Left colon (tissue), 2 donors: ENCODE measurements around the gene PACS2. TPM values are rescaled to one million over a fixed set of nuclear protein-coding genes. Genes with fewer than 3 reads are reported as not detected.
"Not testable (repeated sequence)": the region's sequence is repeated elsewhere in the genome, so short reads cannot be mapped to it uniquely, and the experiment has no call there.

ENCODE experiments used
- ATAC-seq: fragments of 200-7000 bp; cut with Tn5 transposase; one replicate; pipeline ENCODE4 v1.9.1; 2020; ENCODE audit warnings: mild to moderate bottlenecking, moderate library complexity
- DNase-seq, 2 donors: peaks; one replicate each; pipeline ENCODE4 v3.0.0-alpha.2; 2020
- intact Hi-C, 2 donors: fragments of 100-400 bp; cut with DNase I in 1 of 2; cut with micrococcal nuclease in 1 of 2; formaldehyde crosslinking; loops; one replicate each; pipeline versions ENCODE4 v1.11.2 to v1.14.0; 2022; cut with DNase I, micrococcal nuclease
- total RNA-seq, 2 donors: library from RNA; stranded (reverse); fragmentation: NEBNext Ultra II Directional; extraction: Animal tissue kit (Norgen Biotek cat#: 25700); gene quantifications; one replicate each; pipeline ENCODE4 v1.2.1, GENCODE V29; 2021
- donor health status: DM: no; HTN: no; CAD: no.
- donor health status: DM: yes; HTN: yes; CAD: no.

PACS2 gene
- total RNA-seq, 2 donors from 2014 or later, result 54.8 to 67.5 TPM

GRCh38 chr14:105285174-105285573 lies 29.4 kb upstream of the PACS2 start:
- no peak for ATAC-seq
- no peak for DNase-seq
- intact Hi-C loops, result loop anchor here in 1 of 2 donors (10.0 kb wide), 1 partner anchor 80 kb away; no protein-coding TSS in a partner anchor

- DNase-seq, result no peak
- no peak for ATAC-seq
- intact Hi-C loops, result loop anchor here in 1 of 2 donors (10.0 kb wide), 1 partner anchor 82 kb away; no protein-coding TSS in a partner anchor
These were observed 27.8 kb upstream of the PACS2 start for GRCh38 chr14:105286759-105287144.

GRCh38 chr14:105287249-105288102 lies 27.1 kb upstream of the PACS2 start:
- DNase-seq (no peak), ATAC-seq (no peak)
- intact Hi-C loops, result loop anchor here in 1 of 2 donors (10.0 kb wide), 1 partner anchor 83 kb away; no protein-coding TSS in a partner anchor

GRCh38 chr14:105288936-105289335 lies 25.6 kb upstream of the PACS2 start:
- intact Hi-C loops, result loop anchor here in 1 of 2 donors (10.0 kb wide), 1 partner anchor 84 kb away; no protein-coding TSS in a partner anchor
- DNase-seq, ATAC-seq: not testable (repeated sequence)

- intact Hi-C loops, result no loop called here
- no peak for ATAC-seq
- no peak for DNase-seq
These were observed 23.8 kb upstream of the PACS2 start for GRCh38 chr14:105290621-105291346.

GRCh38 chr14:105292826-105293711 lies 21.5 kb upstream of the PACS2 start:
- intact Hi-C loops, result no loop called here
- ATAC-seq, result no peak

GRCh38 chr14:105294142-105294597 lies 20.4 kb upstream of the PACS2 start:
- DNase-seq (no peak), ATAC-seq (peak; percentile 52)
- intact Hi-C loops, result no loop called here

More at GRCh38 chr14:105292826-105293711, 21.5 kb upstream of the PACS2 start:
- DNase-seq, result peak in 1 of 2 donors; percentile 13

GRCh38 chr14:105297311-105297710 lies 17.2 kb upstream of the PACS2 start:
- ATAC-seq, DNase-seq, intact Hi-C loops: not testable (repeated sequence)

- peak; percentile 5 for ATAC-seq
- intact Hi-C loops, result no loop called here
- DNase-seq, result peak in 1 of 2 donors; percentile 22
These were observed 14.7 kb upstream of the PACS2 start for GRCh38 chr14:105299654-105300541.

- peak; percentile 83 for ATAC-seq
- intact Hi-C loops, result no loop called here
- peak; percentile 96 for DNase-seq
These were observed 13.9 kb upstream of the PACS2 start, which contains the start of gene BRF1 for GRCh38 chr14:105300542-105301102. Gene BRF1, minus strand, starts transcription at chr14:105301001. Its CDS starts 372 bp downstream, at chr14:105300629.

GRCh38 chr14:105301103-105301914 lies 13.2 kb upstream of the PACS2 start:
- peak; percentile 98 to 100 for DNase-seq
- intact Hi-C loops, result no loop called here
- ATAC-seq, result peak; percentile 86

GRCh38 chr14:105301915-105302249 lies 12.7 kb upstream of the PACS2 start:
- intact Hi-C loops, DNase-seq, ATAC-seq: not testable (repeated sequence)

- DNase-seq, result peak; percentile 28 to 47
- intact Hi-C loops, result no loop called here
- peak; percentile 31 for ATAC-seq
These were observed 10.6 kb upstream of the PACS2 start for GRCh38 chr14:105303949-105304348.

- DNase-seq (no peak), ATAC-seq (no peak)
- intact Hi-C loops, result no loop called here
These were observed 10.0 kb upstream of the PACS2 start for GRCh38 chr14:105304565-105304964.

GRCh38 chr14:105305345-105305744 lies 9.2 kb upstream of the PACS2 start:
- intact Hi-C loops, result no loop called here
- no peak for ATAC-seq
- no peak for DNase-seq

- intact Hi-C loops, result no loop called here
- no peak for ATAC-seq
- DNase-seq, result no peak
These were observed 8.8 kb upstream of the PACS2 start for GRCh38 chr14:105305791-105306190.
